Lower lobe of right lung (tissue), 2 donors: Measurements from ENCODE around the gene SNTG2. TPM values are rescaled to one million over a fixed set of nuclear protein-coding genes. Genes with fewer than 3 reads are reported as not detected.

Source experiments
- ATAC-seq, 2 donors: fragments of 200-7000 bp; cut with Tn5 transposase; one replicate each; pipeline ENCODE4 v1.9.1; 2020 to 2022; ENCODE audit warnings: mild to moderate bottlenecking in 2 of 2, moderate library complexity in 2 of 2
- DNase-seq: peaks from one replicate; pipeline ENCODE4 v3.0.0-alpha.2; 2020
- H3K27ac ChIP-seq: fragments of 200-600 bp; one replicate; pipeline ENCODE4 v1.8.0; 2022
- H3K27me3 ChIP-seq: fragments of 200-600 bp; one replicate; pipeline ENCODE4 v1.8.0; 2022; ENCODE audit warnings: low read depth
- H3K36me3 ChIP-seq: fragments of 200-600 bp; one replicate; pipeline ENCODE4 v1.8.0; 2022; ENCODE audit warnings: mild to moderate bottlenecking
- H3K4me1 ChIP-seq: fragments of 200-600 bp; one replicate; pipeline ENCODE4 v1.8.0; 2022
- H3K4me3 ChIP-seq: fragments of 200-600 bp; one replicate; pipeline ENCODE4 v1.8.0; 2022; ENCODE audit warnings: mild to moderate bottlenecking
- H3K9me3 ChIP-seq: fragments of 200-600 bp; one replicate; pipeline ENCODE4 v1.8.0; 2022
- CTCF ChIP-seq: fragments of 200-600 bp; IDR thresholded peaks from one replicate; pipeline ENCODE4 v1.8.0; 2022; ENCODE audit warnings: antibody characterized with exemption, mild to moderate bottlenecking
- intact Hi-C: fragments of 100-400 bp; cut with DNase I; formaldehyde crosslinking; loops from one replicate; pipeline ENCODE4 v1.11.0; 2022
- total RNA-seq: library from RNA; stranded (reverse); fragmentation: NEBNext Ultra II Directional; extraction: Animal tissue kit (Norgen Biotek cat#: 25700); gene quantifications from one replicate; pipeline ENCODE4 v1.2.1, GENCODE V29; 2021
- donor health status: DM: no; HTN: yes; CAD: no; lungs with severe emphysema.

SNTG2 gene
- total RNA-seq, 1 donor from 2014 or later: 1.4 TPM

- DNase-seq (no peak), ATAC-seq (no peak)
- Histone ChIP-seq H3K9me3 (no peaks in the 10 kb centered on the region), H3K27ac (no peak overlapping the region), H3K36me3 (no peaks in the 10 kb centered on the region), H3K27me3 (no peaks in the 10 kb centered on the region), H3K4me1 (no peaks in the 10 kb centered on the region), H3K4me3 (no peak overlapping the region)
- TF ChIP-seq CTCF: no peak
- intact Hi-C loops: no loop called here
These were observed 100.4 kb downstream of the SNTG2 start for GRCh38 chr2:1051075-1051474.

- no peak for TF ChIP-seq CTCF
- Histone ChIP-seq H3K4me1 (no peaks in the 10 kb centered on the region), H3K27ac (no peak overlapping the region), H3K27me3 (no peaks in the 10 kb centered on the region), H3K36me3 (no peaks in the 10 kb centered on the region), H3K9me3 (no peaks in the 10 kb centered on the region), H3K4me3 (no peak overlapping the region)
- no peak for DNase-seq
- ATAC-seq: no peak
- intact Hi-C loops: no loop called here
These were observed 102.1 kb downstream of the SNTG2 start for GRCh38 chr2:1052771-1053191.

- Histone ChIP-seq H3K4me1 (no peaks in the 10 kb centered on the region), H3K4me3 (no peak overlapping the region), H3K27ac (no peak overlapping the region), H3K9me3 (no peaks in the 10 kb centered on the region), H3K27me3 (no peaks in the 10 kb centered on the region), H3K36me3 (no peaks in the 10 kb centered on the region)
- intact Hi-C loops: no loop called here
- no peak for DNase-seq
- no peak for TF ChIP-seq CTCF
- ATAC-seq: no peak
These were observed 103.1 kb downstream of the SNTG2 start for GRCh38 chr2:1053786-1054185.

- no peak for DNase-seq
- Histone ChIP-seq H3K27ac (no peak overlapping the region), H3K27me3 (no peaks in the 10 kb centered on the region), H3K4me3 (no peak overlapping the region), H3K36me3 (no peaks in the 10 kb centered on the region), H3K4me1 (no peaks in the 10 kb centered on the region), H3K9me3 (no peaks in the 10 kb centered on the region)
- no peak for TF ChIP-seq CTCF
- ATAC-seq: no peak
- intact Hi-C loops: no loop called here
These were observed 103.8 kb downstream of the SNTG2 start for GRCh38 chr2:1054399-1054798.

GRCh38 chr2:1055014-1055595 is 104.5 kb downstream of the SNTG2 start:
- Histone ChIP-seq H3K4me3 (no peak overlapping the region), H3K9me3 (no peaks in the 10 kb centered on the region), H3K36me3 (no peaks in the 10 kb centered on the region), H3K4me1 (no peaks in the 10 kb centered on the region), H3K27me3 (no peaks in the 10 kb centered on the region), H3K27ac (no peak overlapping the region)
- ATAC-seq (no peak), DNase-seq (no peak)
- no peak for TF ChIP-seq CTCF
- intact Hi-C loops: no loop called here

GRCh38 chr2:1060372-1060771 is 109.7 kb downstream of the SNTG2 start:
- Histone ChIP-seq H3K27me3 (no peaks in the 10 kb centered on the region), H3K36me3 (no peaks in the 10 kb centered on the region), H3K4me3 (no peak overlapping the region), H3K4me1 (no peaks in the 10 kb centered on the region), H3K9me3 (no peaks in the 10 kb centered on the region), H3K27ac (no peak overlapping the region)
- DNase-seq: no peak
- no peak for ATAC-seq
- intact Hi-C loops: no loop called here
- TF ChIP-seq CTCF: no peak
